H1 (cell line): ENCODE measurements around the gene BARHL1. TPM values are rescaled to one million over a fixed set of nuclear protein-coding genes. Genes with fewer than 3 reads are reported as not detected.

Source experiments
- CTCF ChIA-PET: fragments of 300-600 bp; sonication (Branson Sonifier 250); formaldehyde crosslinking; loops from one replicate; lab custom pipeline; 2021; ENCODE audit not compliant: partially characterized antibody; lab: Charles Lee
- POLR2A ChIA-PET: fragments of 300-600 bp; sonication (Branson Sonifier 250); formaldehyde crosslinking; loops from one replicate; lab custom pipeline; 2021; ENCODE audit warnings: inconsistent platforms; ENCODE audit not compliant: partially characterized antibody; lab: Charles Lee
- DNase-seq, 2 experiments: peaks; one replicate each; pipeline versions ENCODE4 v3.0.0 to v3.0.0-alpha.2; 2010 to 2022; ENCODE audit warnings: low spot score in 2 of 2, low read depth in 1 of 2, mixed read lengths in 1 of 2
- FAIRE-seq: peaks from 2 replicates; lab custom pipeline; 2011; peaks lifted over from hg19 to GRCh38; lab: Jason Lieb, UNC
- H2AFZ ChIP-seq: 2 replicates; pipeline ENCODE4 v1.8.1; 2012; ENCODE audit warnings: low read length, inconsistent platforms
- H2AK5ac ChIP-seq: 2 replicates; pipeline ENCODE4 v1.6.1; 2013; ENCODE audit warnings: low read depth, low read length
- H2BK120ac ChIP-seq: replicated peaks from 2 replicates; pipeline ENCODE3; 2013; ENCODE audit warnings: low read depth, low read length, inconsistent platforms
- H2BK12ac ChIP-seq: 2 replicates; pipeline ENCODE4 v1.6.1; 2013; ENCODE audit warnings: low read depth, low read length
- H2BK15ac ChIP-seq: 2 replicates; pipeline ENCODE4 v1.6.1; 2013; ENCODE audit warnings: low read length
- H2BK20ac ChIP-seq: 2 replicates; pipeline ENCODE4 v1.6.1; 2013; ENCODE audit warnings: low read length
- H2BK5ac ChIP-seq: 2 replicates; pipeline ENCODE4 v1.6.1; 2013; ENCODE audit warnings: low read depth, low read length
- H3K14ac ChIP-seq: 2 replicates; pipeline ENCODE4 v1.6.1; 2013; ENCODE audit warnings: inconsistent platforms; ENCODE audit not compliant: insufficient read length
- H3K18ac ChIP-seq: 2 replicates; pipeline ENCODE4 v1.6.1; 2013; ENCODE audit warnings: low read length; ENCODE audit errors: extremely low read depth
- H3K23ac ChIP-seq: 2 replicates; pipeline ENCODE4 v1.6.1; 2013; ENCODE audit warnings: inconsistent platforms; ENCODE audit not compliant: insufficient read length
- H3K23me2 ChIP-seq: 2 replicates; pipeline ENCODE4 v1.6.1; 2013; ENCODE audit warnings: low read depth, low read length
- H3K27ac ChIP-seq: 2 replicates; pipeline ENCODE4 v1.6.1; 2011; ENCODE audit warnings: low read depth, low read length, inconsistent platforms
- H3K27me3 ChIP-seq, 4 experiments: replicated peaks in 1 of 4; 1 replicate in 1 of 4; 2 replicates in 3 of 4; pipeline versions ENCODE4 v1.6.1 to v1.8.1; 2011 to 2013; ENCODE audit warnings: low read length in 3 of 4, mild to moderate bottlenecking in 3 of 4, inconsistent platforms in 2 of 4, mixed read lengths in 2 of 4, moderate library complexity in 1 of 4; ENCODE audit not compliant: control insufficient read depth in 3 of 4, insufficient read depth in 3 of 4; ENCODE audit errors: extremely low read depth in 1 of 4
- H3K36me3 ChIP-seq, 4 experiments: 2 replicates each; pipeline versions ENCODE4 v1.6.1 to v1.8.1; 2011 to 2013; ENCODE audit warnings: mild to moderate bottlenecking in 4 of 4, low read length in 3 of 4, moderate library complexity in 2 of 4, control low read depth in 1 of 4, inconsistent platforms in 1 of 4; ENCODE audit not compliant: insufficient read depth in 4 of 4, control insufficient read depth in 2 of 4
- H3K4ac ChIP-seq: replicated peaks from 2 replicates; pipeline ENCODE3; 2013; ENCODE audit warnings: low read length, low read depth, mixed read lengths, inconsistent platforms; ENCODE audit not compliant: insufficient read length
- H3K4me1 ChIP-seq, 4 experiments: replicated peaks in 1 of 4; 1 replicate in 1 of 4; 2 replicates in 3 of 4; pipeline versions ENCODE4 v1.6.1 to v1.8.1; 2011 to 2013; ENCODE audit warnings: low read length in 3 of 4, inconsistent platforms in 2 of 4, mixed read lengths in 1 of 4; ENCODE audit not compliant: insufficient read depth in 4 of 4, control insufficient read depth in 3 of 4
- H3K4me2 ChIP-seq, 2 experiments: 2 replicates each; pipeline versions ENCODE4 v1.6.1 to v1.8.1; 2011 to 2013; ENCODE audit warnings: low read depth in 2 of 2, low read length in 2 of 2, control low read depth in 1 of 2, inconsistent platforms in 1 of 2, mild to moderate bottlenecking in 1 of 2; ENCODE audit not compliant: insufficient read depth in 1 of 2
- H3K4me3 ChIP-seq, 4 experiments: fragments of 200-600, 300-600 bp in 1 of 4; sonication (generic), shearing (Covaris generic), sonication (Bioruptor Twin) in 1 of 4; 2 replicates each; pipeline versions ENCODE4 v1.5.1 to v1.8.1; 2011 to 2016; ENCODE audit warnings: low read length in 4 of 4, low read depth in 3 of 4, control low read depth in 2 of 4, inconsistent platforms in 2 of 4, mild to moderate bottlenecking in 2 of 4, mixed read lengths in 1 of 4, moderate library complexity in 1 of 4; ENCODE audit not compliant: insufficient read depth in 2 of 4; ENCODE audit errors: extremely low read depth in 1 of 4
- H3K56ac ChIP-seq: replicated peaks from 2 replicates; pipeline ENCODE3; 2013; ENCODE audit warnings: low read depth, mild to moderate bottlenecking, mixed read lengths, low read length, inconsistent platforms; ENCODE audit not compliant: insufficient read length
- H3K79me1 ChIP-seq: 2 replicates; pipeline ENCODE4 v1.6.1; 2013; ENCODE audit warnings: low read depth, low read length, control low read depth
- H3K79me2 ChIP-seq, 2 experiments: 2 replicates each; pipeline versions ENCODE4 v1.6.1 to v1.8.1; 2012 to 2013; ENCODE audit warnings: low read length in 2 of 2, mild to moderate bottlenecking in 2 of 2, inconsistent platforms in 1 of 2; ENCODE audit not compliant: insufficient read depth in 2 of 2, control insufficient read depth in 1 of 2
- H3K9ac ChIP-seq, 4 experiments: replicated peaks in 1 of 4; 1 replicate in 1 of 4; 2 replicates in 3 of 4; pipeline versions ENCODE4 v1.6.1 to v1.8.1; 2011 to 2013; ENCODE audit warnings: low read depth in 3 of 4, low read length in 3 of 4, control low read depth in 2 of 4, mild to moderate bottlenecking in 2 of 4, moderate library complexity in 2 of 4, inconsistent platforms in 1 of 4; ENCODE audit errors: extremely low read depth in 1 of 4
- H3K9me3 ChIP-seq, 2 experiments: 2 replicates each; pipeline versions ENCODE4 v1.6.1 to v1.8.1; 2012 to 2013; ENCODE audit warnings: mild to moderate bottlenecking in 2 of 2, moderate library complexity in 2 of 2, control low read depth in 1 of 2, inconsistent platforms in 1 of 2, low read depth in 1 of 2, low read length in 1 of 2, mixed read lengths in 1 of 2; ENCODE audit not compliant: insufficient read depth in 2 of 2
- H4K20me1 ChIP-seq, 2 experiments: replicated peaks in 1 of 2; 2 replicates each; pipeline versions ENCODE3 to v1.8.1; 2011 to 2013; ENCODE audit warnings: inconsistent platforms in 2 of 2, low read length in 2 of 2, mild to moderate bottlenecking in 1 of 2; ENCODE audit not compliant: insufficient read depth in 2 of 2, control insufficient read depth in 1 of 2
- H4K5ac ChIP-seq: 2 replicates; pipeline ENCODE4 v1.6.1; 2013; ENCODE audit warnings: low read length, low read depth, mixed read lengths, inconsistent platforms; ENCODE audit not compliant: insufficient read length
- H4K8ac ChIP-seq: 2 replicates; pipeline ENCODE4 v1.8.0; 2013; ENCODE audit warnings: mild to moderate bottlenecking, moderate library complexity, low read length, inconsistent platforms; ENCODE audit not compliant: insufficient read depth; ENCODE audit errors: extremely low read depth
- H4K91ac ChIP-seq: replicated peaks from 2 replicates; pipeline ENCODE3; 2013; ENCODE audit warnings: low read length, mixed read lengths, inconsistent platforms; ENCODE audit not compliant: insufficient read length
- CHD2 ChIP-seq: IDR thresholded peaks from 2 replicates; pipeline ENCODE4 v1.6.1; 2012; ENCODE audit warnings: low read length, improper control_type of control experiment
- EP300 ChIP-seq, 2 experiments: IDR thresholded peaks; 1 replicate in 1 of 2; 2 replicates in 1 of 2; pipeline ENCODE4 v1.6.1; 2011 to 2012; ENCODE audit warnings: low read depth in 2 of 2, low read length in 2 of 2, mild to moderate bottlenecking in 2 of 2, borderline replicate concordance in 1 of 2, inconsistent platforms in 1 of 2, moderate library complexity in 1 of 2
- GABPA ChIP-seq: IDR thresholded peaks from 2 replicates; pipeline ENCODE4 v1.6.1; 2011; ENCODE audit warnings: mild to moderate bottlenecking, low read length, moderate library complexity, borderline replicate concordance; ENCODE audit not compliant: insufficient read depth
- GTF2F1 ChIP-seq: IDR thresholded peaks from 2 replicates; pipeline ENCODE4 v1.6.1; 2012; ENCODE audit warnings: low read depth, low read length, improper control_type of control experiment, borderline replicate concordance
- KDM5A ChIP-seq: fragments of 200-600 bp; IDR thresholded peaks from 2 replicates; pipeline ENCODE4 v1.7.1; 2012; ENCODE audit warnings: mild to moderate bottlenecking, low read length, inconsistent platforms, mixed read lengths
- POU5F1 ChIP-seq: IDR thresholded peaks from 2 replicates; pipeline ENCODE4 v1.6.1; 2011; ENCODE audit warnings: low read depth, mild to moderate bottlenecking, low read length, moderate library complexity
- RBBP5 ChIP-seq: IDR thresholded peaks from 2 replicates; pipeline ENCODE4 v1.7.1; 2012; ENCODE audit warnings: low read depth, mild to moderate bottlenecking, inconsistent platforms, low read length, moderate library complexity, borderline replicate concordance
- TAF1 ChIP-seq: IDR thresholded peaks from 2 replicates; pipeline ENCODE4 v1.6.1; 2011; ENCODE audit warnings: mild to moderate bottlenecking, low read depth, low read length
- WGBS, 2 experiments: shearing (Covaris generic) in 1 of 2; methylation state at CpG; one replicate each; pipeline versions ENCODE4 v1.1.6 to v1.1.7; 2013 to 2015; ENCODE audit warnings: low lambda C conversion rate in 2 of 2, mixed read lengths in 2 of 2, inconsistent platforms in 1 of 2, low coverage in 1 of 2, missing lambda C conversion rate in 1 of 2; ENCODE audit not compliant: insufficient replicate concordance in 2 of 2, insufficient coverage in 1 of 2, insufficient read length in 1 of 2; ENCODE audit errors: extremely low coverage in 1 of 2, missing lambda C conversion rate in 1 of 2; 5-methylcytosine and 5-hydroxymethylcytosine counted together
- polyA plus RNA-seq, 7 experiments: library from polyadenylated mRNA; depleted of rRNA in 3 of 7; stranded (reverse) in 5 of 7; unstranded in 2 of 7; fragments of >200 nt in 5 of 7; fragments of 200-250 nt in 2 of 7; gene quantifications; 1 replicate in 5 of 7; 2 replicates in 1 of 7; 4 replicates in 1 of 7; pipeline versions ENCODE4 v1.2.1 to v1.2.3, GENCODE V29; 2011 to 2013; ENCODE audit warnings: missing spikeins in 2 of 7, mixed read lengths in 2 of 7
- total RNA-seq: library from RNA; stranded (reverse); fragmentation: NEBNext Ultra II Directional; extraction: Animal tissue kit (Norgen Biotek cat#: 25700); gene quantifications from 2 replicates; pipeline ENCODE4 v1.2.1, GENCODE V29; 2021
- TF ChIP-seq, protein P1 (sequence below): IDR thresholded peaks from 2 replicates; pipeline ENCODE4 v1.6.1; 2012; ENCODE audit warnings: inconsistent platforms
- TF ChIP-seq, protein P2 (sequence below): IDR thresholded peaks from 2 replicates; pipeline ENCODE4 v1.6.1; 2011; ENCODE audit warnings: low read depth, mild to moderate bottlenecking, low read length; ENCODE audit not compliant: insufficient read depth
- TF ChIP-seq, protein P3 (sequence below): IDR thresholded peaks from 2 replicates; pipeline ENCODE4 v1.6.1; 2012; ENCODE audit warnings: inconsistent platforms

The BARHL1 gene
- total and polyA plus RNA-seq, 2 of the 8 experiments (the other 6 are each of a cell fraction or from before 2014, with no cell fraction given), result not detected

DNA sequence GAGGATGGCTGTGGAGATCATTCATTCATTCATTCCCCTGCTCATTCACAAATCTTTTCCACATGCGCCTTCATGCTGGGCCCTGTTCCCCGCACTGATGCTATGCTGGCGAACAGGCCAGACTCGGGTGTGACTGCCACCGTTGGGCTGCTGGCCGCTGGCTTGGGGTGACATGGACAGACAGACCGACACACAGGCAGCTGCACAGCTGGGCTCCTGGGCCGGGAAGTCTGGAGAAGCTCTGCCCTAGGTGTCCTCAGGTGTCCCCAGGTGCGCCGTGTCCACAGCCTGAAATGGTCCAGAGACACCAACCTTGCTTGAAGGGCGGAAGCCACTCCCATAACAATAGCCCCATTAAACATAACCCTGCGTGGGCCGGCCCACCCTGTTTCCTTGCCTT lies 35.0 kb upstream of the BARHL1 start:
- no peak for FAIRE-seq
- CTCF ChIA-PET, result interaction anchor here (0.7 to 5.7 kb wide), 26 partner anchors 10 to 428 kb away, joined by 3 to 66 read pairs (median 4); partner anchors contain the start of gene CFAP77
- 94% methylated on average over 13 of the region's 13 CpGs; no CpG with 5 or more reads in 1 of the 2 experiments for WGBS, 2 experiments

More for the DNA sequence above, 35.0 kb upstream of the BARHL1 start:
- H3K18ac ChIP-seq, result no peak overlapping the region; the same call in 1 of the 2 replicates
- H4K8ac ChIP-seq, result no peak overlapping the region
- H3K14ac ChIP-seq, result no peak overlapping the region
- no peak overlapping the region for H3K23ac ChIP-seq
- H3K36me3 ChIP-seq, result no peaks in the 10 kb centered on the region
- H3K56ac ChIP-seq, result no peak overlapping the region
- no peak overlapping the region for H2BK5ac ChIP-seq
- no peak overlapping the region for H3K4ac ChIP-seq
- H2BK120ac ChIP-seq, result no peak overlapping the region
- POLR2A ChIA-PET, result no interaction called here
- H4K91ac ChIP-seq, result no peak overlapping the region
- 0 out of 2 replicates have a peak overlapping the region, but pooled peaks have one; percentile 7 for H2BK15ac ChIP-seq
- no peak for DNase-seq
- H3K27me3 ChIP-seq, result no peaks in the 10 kb centered on the region; a peak in 1 of 7 replicates
- H2AK5ac ChIP-seq, result no peak overlapping the region
- H2BK20ac ChIP-seq, result no peak overlapping the region
- no peak overlapping the region for H3K4me3 ChIP-seq
- peaks cover 4% of the 10 kb centered on the region; the same call in 1 of the 2 replicates for H3K23me2 ChIP-seq
- H4K5ac ChIP-seq, result no peak overlapping the region
- TF ChIP-seq POU5F1, result no peak
- TF ChIP-seq, protein P1, sequence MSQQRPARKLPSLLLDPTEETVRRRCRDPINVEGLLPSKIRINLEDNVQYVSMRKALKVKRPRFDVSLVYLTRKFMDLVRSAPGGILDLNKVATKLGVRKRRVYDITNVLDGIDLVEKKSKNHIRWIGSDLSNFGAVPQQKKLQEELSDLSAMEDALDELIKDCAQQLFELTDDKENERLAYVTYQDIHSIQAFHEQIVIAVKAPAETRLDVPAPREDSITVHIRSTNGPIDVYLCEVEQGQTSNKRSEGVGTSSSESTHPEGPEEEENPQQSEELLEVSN, result no peak
- no peak for TF ChIP-seq RBBP5
- no peak for TF ChIP-seq GTF2F1
- TF ChIP-seq, protein P2, sequence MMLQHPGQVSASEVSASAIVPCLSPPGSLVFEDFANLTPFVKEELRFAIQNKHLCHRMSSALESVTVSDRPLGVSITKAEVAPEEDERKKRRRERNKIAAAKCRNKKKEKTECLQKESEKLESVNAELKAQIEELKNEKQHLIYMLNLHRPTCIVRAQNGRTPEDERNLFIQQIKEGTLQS, result no peak
- TF ChIP-seq, protein P3, sequence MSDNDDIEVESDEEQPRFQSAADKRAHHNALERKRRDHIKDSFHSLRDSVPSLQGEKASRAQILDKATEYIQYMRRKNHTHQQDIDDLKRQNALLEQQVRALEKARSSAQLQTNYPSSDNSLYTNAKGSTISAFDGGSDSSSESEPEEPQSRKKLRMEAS, result no peak
- no peak for TF ChIP-seq EP300 (IDR thresholded peaks at IDR 0.05; ENCODE audit: borderline replicate concordance in 1 of 2, low read depth in 2 of 2, low read length in 2 of 2)
- no peak for TF ChIP-seq GABPA
- no peak for TF ChIP-seq CHD2
- no peak for TF ChIP-seq TAF1
- TF ChIP-seq KDM5A, result no peak
- H2BK12ac ChIP-seq, result 0 out of 2 replicates have a peak overlapping the region, but pooled peaks have one; percentile 87
- H3K79me2 ChIP-seq, result no peaks in the 10 kb centered on the region
- no peak overlapping the region for H3K27ac ChIP-seq
- no peaks in the 10 kb centered on the region for H4K20me1 ChIP-seq
- no peak overlapping the region for H2AFZ ChIP-seq
- H3K9ac ChIP-seq, result no peak overlapping the region
- peaks cover 0 to 4% (median 4%) of the 10 kb centered on the region in 4 experiments; a peak in 4 of 7 replicates for H3K4me1 ChIP-seq
- H3K4me2 ChIP-seq, result no peak overlapping the region
- no peaks in the 10 kb centered on the region for H3K9me3 ChIP-seq
- no peaks in the 10 kb centered on the region for H3K79me1 ChIP-seq
